BJ (cell line): Measurements from ENCODE around the gene NRG3. TPM values are rescaled to one million over a fixed set of nuclear protein-coding genes. Genes with fewer than 3 reads are reported as not detected.
"Not testable (repeated sequence)": the region's sequence is repeated elsewhere in the genome, so short reads cannot be mapped to it uniquely, and the experiment has no call there.

Experiments
- CTCF ChIA-PET: fragments of 350-600 bp; formaldehyde crosslinking; extraction: SDS; loops from one replicate; lab custom pipeline; 2021; ENCODE audit warnings: antibody characterized with exemption, inconsistent platforms; lab: Yijun Ruan, JAX
- POLR2A ChIA-PET: fragments of 300-600 bp; sonication (Branson Sonifier 250); formaldehyde crosslinking; extraction: SDS; loops from one replicate; lab custom pipeline; 2021; ENCODE audit warnings: antibody characterized with exemption; lab: Charles Lee
- DNase-seq: peaks from one replicate; pipeline ENCODE4 v3.0.0-alpha.2; 2011; ENCODE audit warnings: low read depth
- H3K27me3 ChIP-seq: 2 replicates; pipeline ENCODE4 v1.6.0; 2011; ENCODE audit warnings: low read length; ENCODE audit not compliant: control insufficient read depth, insufficient read depth
- H3K36me3 ChIP-seq: 2 replicates; pipeline ENCODE4 v1.5.1; 2011; ENCODE audit warnings: low read length; ENCODE audit not compliant: control insufficient read depth, insufficient read depth
- H3K4me3 ChIP-seq: 2 replicates; pipeline ENCODE4 v1.5.1; 2011; ENCODE audit warnings: low read depth, mild to moderate bottlenecking, control low read depth, low read length
- CTCF ChIP-seq: IDR thresholded peaks from 2 replicates; pipeline ENCODE4 v1.5.1; 2011; ENCODE audit warnings: low read depth, mild to moderate bottlenecking, control low read depth, inconsistent platforms, low read length, moderate library complexity; ENCODE audit not compliant: insufficient read depth
- polyA plus RNA-seq: library from polyadenylated mRNA; depleted of rRNA; stranded (reverse); fragments of >200 nt; gene quantifications from 2 replicates; pipeline ENCODE4 v1.2.3, GENCODE V29; 2011

The NRG3 gene
- polyA plus RNA-seq, 1 experiment = not detected

- ChIA-PET CTCF (interaction anchor here (1.4 to 1.6 kb wide), 2 partner anchors 10 to 11 kb away, joined by 3 read pairs; no protein-coding TSS in a partner anchor), POLR2A (no interaction called here)
- Histone ChIP-seq H3K4me3 (no peak overlapping the region), H3K27me3 (no peaks in the 10 kb centered on the region), H3K36me3 (no peaks in the 10 kb centered on the region)
- TF ChIP-seq CTCF = no peak
- no peak for DNase-seq
Observed at GRCh38 chr10:82953909-82954308, 1078.9 kb downstream of the NRG3 start.

DNA sequence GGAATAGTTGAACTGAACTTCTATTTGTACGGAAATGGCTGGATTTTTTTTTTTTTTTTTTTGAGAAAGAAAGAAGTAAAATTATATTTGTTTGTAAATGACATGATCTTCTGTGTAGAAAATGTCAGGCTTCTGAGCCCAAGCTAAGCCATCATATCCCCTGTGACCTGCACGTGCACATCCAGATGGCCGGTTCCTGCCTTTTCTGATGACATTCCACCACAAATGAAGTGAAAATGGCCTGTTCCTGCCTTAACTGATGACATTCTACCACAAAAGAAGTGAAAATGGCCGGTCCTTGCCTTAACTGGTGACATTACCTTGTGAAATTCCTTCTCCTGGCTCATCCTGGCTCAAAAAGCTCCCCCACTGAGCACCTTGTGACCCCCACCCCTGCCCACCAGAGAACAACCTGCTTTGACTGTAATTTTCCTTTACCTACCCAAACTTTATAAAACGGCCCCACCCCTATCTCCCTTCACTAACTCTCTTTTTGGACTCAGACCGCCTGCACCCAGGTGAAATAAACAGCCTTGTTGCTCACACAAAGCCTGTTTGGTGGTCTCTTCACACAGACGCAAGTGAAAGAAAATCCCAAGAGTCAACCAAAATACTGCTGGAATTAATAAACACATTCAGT, 1085.5 kb downstream of the NRG3 start:
- DNase-seq, H3K27me3 ChIP-seq, POLR2A ChIA-PET, H3K36me3 ChIP-seq, CTCF ChIA-PET, H3K4me3 ChIP-seq: not testable (repeated sequence)

GRCh38 chr10:82961864-82962263, 1086.9 kb downstream of the NRG3 start:
- ChIA-PET POLR2A (no interaction called here), CTCF (no interaction called here)
- no peak for TF ChIP-seq CTCF
- Histone ChIP-seq H3K4me3 (no peak overlapping the region), H3K27me3 (no peaks in the 10 kb centered on the region), H3K36me3 (no peaks in the 10 kb centered on the region)
- DNase-seq = no peak

- H3K36me3 ChIP-seq = no peaks in the 10 kb centered on the region
- no peak for TF ChIP-seq CTCF
- DNase-seq = no peak
- POLR2A ChIA-PET = no interaction called here
- CTCF ChIA-PET = interaction anchor here (1.0 to 2.4 kb wide), 5 partner anchors 11 to 905 kb away, joined by 3 to 13 read pairs (median 4); no protein-coding TSS in a partner anchor
- no peaks in the 10 kb centered on the region for H3K27me3 ChIP-seq
- no peak overlapping the region for H3K4me3 ChIP-seq
Observed at GRCh38 chr10:82966130-82966529, 1091.1 kb downstream of the NRG3 start.

DNA sequence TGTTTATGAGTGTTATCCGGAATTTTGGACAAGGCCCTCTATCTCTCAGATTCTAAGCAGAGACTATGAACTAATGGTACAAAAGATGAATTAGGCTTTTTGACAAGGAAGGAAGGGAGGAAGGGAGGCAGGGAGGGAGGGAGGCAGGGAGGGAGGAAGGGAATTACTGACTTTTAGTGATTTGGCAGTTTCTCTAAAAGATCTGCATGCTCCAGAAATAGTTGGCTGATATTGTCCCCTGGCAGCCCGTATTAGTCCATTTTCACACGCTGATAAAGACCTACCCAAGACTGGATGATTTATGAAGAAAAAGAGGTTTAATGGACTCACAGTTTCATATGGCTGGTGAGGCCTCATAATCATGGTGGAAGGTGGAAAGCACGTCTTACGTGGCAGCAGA, 1093.5 kb downstream of the NRG3 start:
- DNase-seq = no peak
- Histone ChIP-seq H3K27me3 (no peaks in the 10 kb centered on the region), H3K36me3 (no peaks in the 10 kb centered on the region), H3K4me3 (no peak overlapping the region)
- POLR2A ChIA-PET = no interaction called here
- TF ChIP-seq CTCF = no peak
- CTCF ChIA-PET = interaction anchor here (1.0 to 2.9 kb wide), 9 partner anchors 11 to 904 kb away, joined by 3 to 15 read pairs (median 9); no protein-coding TSS in a partner anchor
